Kidney epithelial cell (primary cell): ENCODE data around the gene P2RX3. TPM values are rescaled to one million over a fixed set of nuclear protein-coding genes. Genes with fewer than 3 reads are reported as not detected.

Source experiments
- DNase-seq: peaks from one replicate; pipeline ENCODE4 v3.0.0-alpha.2; 2010; ENCODE audit warnings: low read depth
- H3K27me3 ChIP-seq: 2 replicates; pipeline ENCODE4 v1.6.0; 2011; ENCODE audit warnings: low read length; ENCODE audit not compliant: control insufficient read depth, insufficient read depth
- H3K36me3 ChIP-seq: 2 replicates; pipeline ENCODE4 v1.5.1; 2011; ENCODE audit warnings: low read length; ENCODE audit not compliant: control insufficient read depth, insufficient read depth
- H3K4me3 ChIP-seq: 2 replicates; pipeline ENCODE4 v1.5.1; 2011; ENCODE audit warnings: low read depth, mild to moderate bottlenecking, control low read depth, low read length
- CTCF ChIP-seq: IDR thresholded peaks from 2 replicates; pipeline ENCODE4 v1.5.1; 2011; ENCODE audit warnings: mild to moderate bottlenecking, moderate library complexity, low read length, control low read depth, inconsistent platforms; ENCODE audit not compliant: insufficient read depth, poor library complexity, severe bottlenecking
- total RNA-seq: library from RNA; depleted of rRNA; stranded (reverse); fragments of >200 nt; gene quantifications from 2 replicates; pipeline ENCODE4 v1.2.3, GENCODE V29; 2015

P2RX3 gene
- total RNA-seq, 1 donor from 2014 or later = not detected

DNA sequence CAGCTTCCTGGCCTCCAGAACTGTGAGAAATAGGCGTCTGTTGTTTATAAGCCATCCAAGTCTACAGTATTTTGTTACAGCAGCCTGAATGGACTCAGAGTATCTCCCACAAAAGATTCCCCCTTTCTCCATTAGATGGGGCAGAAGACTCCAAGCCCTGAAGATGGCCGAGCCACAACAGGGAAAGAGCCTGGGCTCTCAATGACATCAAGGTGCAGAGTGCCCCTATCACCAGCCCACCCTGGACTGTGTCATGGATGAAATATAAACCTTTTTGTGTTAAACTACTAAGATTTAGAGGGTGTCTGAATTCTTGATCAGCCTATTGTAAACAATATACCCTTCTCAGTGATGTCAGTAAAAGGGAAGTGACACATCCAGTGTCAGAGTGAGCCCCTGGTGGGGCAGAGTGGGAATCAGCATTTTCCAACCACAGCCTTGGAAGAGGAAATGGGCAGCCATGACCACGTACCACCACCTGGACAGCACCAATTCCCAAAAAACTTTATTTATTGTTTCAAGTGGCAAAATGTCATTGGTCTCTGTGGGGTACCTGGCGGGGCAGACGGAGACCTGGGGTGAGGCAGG is 38.9 kb upstream of the P2RX3 start:
- DNase-seq = no peak
- peaks cover 15% of the 10 kb centered on the region for H3K36me3 ChIP-seq
- H3K27me3 ChIP-seq = no peaks in the 10 kb centered on the region
- no peak overlapping the region for H3K4me3 ChIP-seq
- no peak for TF ChIP-seq CTCF

DNA sequence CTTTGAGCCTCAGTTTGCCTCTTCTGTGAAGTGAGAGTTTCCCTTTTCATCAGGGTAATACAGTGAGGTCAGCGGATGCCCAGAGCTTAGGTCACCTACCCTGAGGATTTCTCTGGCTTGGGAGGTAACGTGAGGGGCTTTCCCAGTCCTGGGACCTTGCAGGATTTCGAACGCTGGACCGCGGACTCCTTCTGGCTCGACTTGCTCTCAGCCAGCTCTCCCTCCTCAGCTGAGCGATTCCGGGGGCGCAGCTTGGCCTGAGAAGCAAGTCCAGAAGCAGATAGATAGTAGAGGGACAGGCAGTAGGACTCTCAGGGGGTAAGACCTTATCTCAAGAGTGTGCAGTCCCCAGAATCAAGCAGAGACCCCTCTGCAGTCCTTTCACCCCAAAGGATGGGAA is 37.4 kb upstream of the P2RX3 start:
- H3K27me3 ChIP-seq = no peaks in the 10 kb centered on the region
- TF ChIP-seq CTCF = no peak
- H3K36me3 ChIP-seq = peaks cover 15% of the 10 kb centered on the region
- DNase-seq = no peak
- H3K4me3 ChIP-seq = no peak overlapping the region

GRCh38 chr11:57301711-57302423 is 36.3 kb upstream of the P2RX3 start:
- TF ChIP-seq CTCF = no peak
- no peak for DNase-seq
- Histone ChIP-seq H3K27me3 (no peaks in the 10 kb centered on the region), H3K36me3 (peaks cover 15% of the 10 kb centered on the region), H3K4me3 (no peak overlapping the region)

DNA sequence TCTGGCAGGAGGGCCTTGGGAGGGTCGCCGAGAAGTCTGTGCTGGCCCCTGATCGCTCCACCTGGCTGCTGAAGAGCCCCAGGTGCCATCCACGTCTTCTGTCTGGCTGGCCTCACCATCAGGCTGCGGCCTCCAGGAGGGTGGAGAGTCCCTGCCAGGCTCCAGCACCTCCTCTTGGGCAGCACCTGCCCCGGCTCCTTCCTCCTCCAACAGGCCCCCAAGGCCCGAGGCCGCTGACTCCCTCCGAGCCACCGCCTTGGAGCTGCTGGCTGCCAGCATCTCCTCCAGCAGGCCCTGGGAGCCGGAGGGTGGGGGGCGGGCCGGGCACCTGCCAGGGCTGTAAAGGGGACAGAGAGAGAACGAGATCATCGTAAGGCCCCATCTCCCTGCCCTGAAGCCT is 35.7 kb upstream of the P2RX3 start:
- no peak for TF ChIP-seq CTCF
- no peak overlapping the region for H3K4me3 ChIP-seq
- peaks cover 15% of the 10 kb centered on the region for H3K36me3 ChIP-seq
- H3K27me3 ChIP-seq = no peaks in the 10 kb centered on the region
- no peak for DNase-seq

DNA sequence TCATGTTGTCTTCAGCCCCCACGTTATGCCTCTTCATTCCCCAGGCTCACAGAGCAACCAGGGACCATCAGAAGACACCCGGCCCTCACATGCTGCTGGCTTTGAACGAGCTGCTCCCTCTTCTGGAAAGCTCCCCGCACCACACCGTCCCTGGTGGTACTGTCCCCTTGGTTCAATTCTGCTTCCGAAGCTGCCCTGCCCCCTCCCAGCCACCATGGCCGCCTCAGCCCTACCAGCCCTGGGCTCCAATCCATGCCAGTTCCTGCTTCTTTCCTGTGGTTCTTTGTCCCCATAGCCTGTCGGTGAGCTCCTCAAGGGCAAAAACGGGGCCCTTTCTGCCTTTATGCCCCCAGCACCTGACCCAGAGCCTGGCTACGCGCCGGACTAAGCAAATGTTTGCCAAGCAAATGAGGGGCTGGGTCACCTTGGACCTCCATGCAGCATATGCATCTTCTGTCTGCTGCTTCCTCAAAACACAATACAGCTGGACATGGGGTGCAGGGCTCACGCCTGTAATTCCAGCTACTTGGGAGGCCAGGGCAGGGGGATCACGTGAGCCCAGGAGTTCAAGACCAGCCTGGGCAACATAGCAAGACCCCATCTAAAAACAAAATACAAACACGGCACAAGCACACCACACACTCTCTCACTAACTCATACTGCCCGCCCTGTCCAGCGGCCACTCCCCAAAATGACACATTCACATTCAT is 34.7 kb upstream of the P2RX3 start:
- no peak overlapping the region for H3K4me3 ChIP-seq
- H3K36me3 ChIP-seq = peaks cover 14% of the 10 kb centered on the region
- H3K27me3 ChIP-seq = no peaks in the 10 kb centered on the region
- DNase-seq = no peak
- TF ChIP-seq CTCF = no peak
